Stimulated activated CD4-positive, alpha-beta T cell treated with anti-CD3 and anti-CD28 coated beads, Interleukin-12 subunit alpha, Interleukin-12 subunit beta, amount 100 ng/mL, for 48 hours (primary cell): ENCODE data around the gene QRFP.

ENCODE experiments used
- DNase-seq, 3 donors: peaks; one replicate each; pipeline ENCODE4 v3.0.0-alpha.2; 2020; ENCODE audit warnings: low read depth in 2 of 3, low spot score in 1 of 3

QRFP gene

DNA sequence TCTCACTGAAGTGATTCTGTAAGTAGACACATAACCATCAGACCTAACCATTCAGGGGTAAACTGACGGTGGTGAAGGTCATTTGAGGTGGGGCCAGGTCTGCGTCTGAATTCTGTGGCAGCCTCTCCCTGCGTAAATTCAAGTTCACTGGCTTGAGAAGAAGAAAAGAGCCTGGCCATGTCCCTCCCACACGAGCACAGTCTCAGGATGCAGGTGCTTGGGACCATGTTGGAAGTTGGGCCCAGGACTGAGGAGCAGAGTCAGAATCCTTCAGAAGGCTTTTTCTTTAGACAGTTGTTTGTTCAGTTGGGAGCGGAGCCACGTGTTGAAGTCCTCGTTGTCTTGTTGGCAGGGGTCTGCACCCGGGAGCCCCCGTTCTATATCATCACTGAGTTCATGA lies 24.1 kb downstream of the QRFP start:
- no peak for DNase-seq

DNA sequence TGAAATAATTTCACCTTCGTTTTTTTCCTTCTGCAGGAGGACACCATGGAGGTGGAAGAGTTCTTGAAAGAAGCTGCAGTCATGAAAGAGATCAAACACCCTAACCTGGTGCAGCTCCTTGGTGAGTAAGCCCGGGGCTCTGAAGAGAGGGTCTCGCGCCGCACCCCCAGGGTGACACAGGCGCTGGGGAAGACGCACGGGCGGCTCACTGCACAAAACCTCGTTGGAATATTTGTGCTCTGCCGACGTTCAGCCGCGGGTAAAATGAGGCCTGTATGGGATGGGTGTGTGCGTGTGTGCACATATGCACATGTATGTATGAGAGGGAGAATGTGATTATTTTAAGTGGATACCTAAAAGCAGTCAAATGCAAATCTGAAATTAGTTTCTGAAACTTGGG lies 24.5 kb downstream of the QRFP start:
- DNase-seq, result no peak

DNA sequence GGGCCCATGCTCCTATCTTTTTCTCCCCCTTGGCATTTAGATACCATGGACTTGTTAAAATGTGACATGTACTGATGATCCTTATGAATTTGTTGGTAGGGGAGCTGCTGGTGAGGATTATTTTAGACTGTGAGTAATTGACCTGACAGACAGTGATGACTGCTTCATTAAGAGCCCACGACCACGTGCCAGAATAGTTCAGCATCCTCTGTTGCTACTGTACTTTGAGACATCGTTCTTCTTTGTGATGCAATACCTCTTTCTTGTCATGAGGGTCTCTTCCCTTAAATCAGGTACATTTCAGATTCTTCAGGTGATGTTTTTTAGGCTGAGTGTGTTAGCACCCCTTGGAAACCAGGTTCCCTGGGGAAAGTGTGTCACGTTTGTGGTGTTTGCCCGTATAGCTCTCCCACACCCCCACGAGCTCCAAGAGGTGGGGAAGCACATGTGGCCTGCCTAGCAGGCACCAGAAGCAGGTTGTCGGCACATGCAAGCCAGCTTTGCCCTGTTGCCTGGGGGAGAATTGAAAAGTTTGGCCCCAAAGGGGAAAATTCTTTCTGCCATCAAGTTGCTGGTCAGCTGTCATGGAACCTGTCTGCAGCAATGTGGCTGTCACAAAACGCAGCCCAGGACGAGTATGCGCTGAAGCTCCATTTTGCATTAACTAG lies 25.1 kb downstream of the QRFP start:
- DNase-seq, result no peak

DNA sequence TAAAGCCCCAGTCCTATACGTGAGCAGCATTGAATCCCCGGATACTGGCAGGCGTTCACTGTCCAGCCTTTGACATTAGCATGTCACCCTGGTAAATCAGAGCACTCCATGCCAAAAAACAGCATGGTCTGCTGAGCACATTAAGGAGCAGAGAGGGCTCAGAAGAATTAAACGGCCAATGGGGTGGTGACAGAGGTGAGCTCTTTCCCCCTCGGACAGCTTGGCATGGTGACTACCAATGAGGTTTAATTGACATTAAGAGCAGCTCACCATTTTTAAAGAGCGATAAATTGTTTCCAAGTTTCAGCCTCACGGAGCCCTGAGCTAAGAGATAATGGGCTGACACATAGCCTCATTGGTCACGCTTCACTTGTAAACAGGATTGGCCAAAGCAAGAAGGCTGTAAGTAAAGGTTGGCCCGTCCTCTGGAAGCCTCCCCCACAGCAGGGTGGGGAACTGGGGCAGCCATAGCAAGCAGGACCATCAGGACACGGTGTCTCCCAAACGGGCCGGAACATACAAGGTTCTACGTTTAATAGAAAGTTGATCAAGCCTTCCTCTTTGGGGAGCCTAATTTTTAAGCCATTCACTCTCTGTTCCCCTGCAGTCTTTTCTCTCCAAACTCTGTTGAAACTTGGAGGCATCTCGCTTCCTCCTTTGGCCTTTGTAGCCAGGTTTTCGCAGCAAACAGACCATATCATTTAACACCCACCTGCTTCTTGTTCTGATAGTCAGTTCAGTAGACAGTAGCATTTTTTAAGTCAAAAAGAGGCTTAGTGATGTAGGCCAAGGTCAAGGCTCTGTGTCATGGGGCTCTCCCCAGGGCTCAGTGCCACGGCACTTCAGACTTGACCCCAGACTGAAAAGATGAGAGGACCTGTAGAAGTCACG lies 25.9 kb downstream of the QRFP start:
- DNase-seq, result no peak

DNA sequence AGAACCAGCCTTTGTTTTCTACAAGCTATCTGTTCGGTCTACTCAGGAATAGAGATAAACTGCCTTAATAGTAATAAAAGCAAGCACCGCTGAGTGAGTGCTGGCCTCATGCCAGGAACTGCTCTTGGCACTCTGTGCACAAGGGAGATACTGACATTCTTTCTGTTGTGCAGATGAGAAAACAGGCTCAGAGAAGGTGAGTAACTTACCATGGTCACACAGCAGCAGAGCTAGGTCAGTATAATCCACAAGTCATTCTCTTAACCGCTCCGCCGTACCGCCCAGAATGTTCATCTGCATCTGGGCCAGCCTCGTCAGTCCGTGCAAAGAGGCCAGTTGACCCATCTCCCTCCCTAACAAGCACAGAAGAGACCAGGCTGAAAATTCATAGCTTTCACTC lies 27.4 kb downstream of the QRFP start:
- DNase-seq, result no peak

DNA sequence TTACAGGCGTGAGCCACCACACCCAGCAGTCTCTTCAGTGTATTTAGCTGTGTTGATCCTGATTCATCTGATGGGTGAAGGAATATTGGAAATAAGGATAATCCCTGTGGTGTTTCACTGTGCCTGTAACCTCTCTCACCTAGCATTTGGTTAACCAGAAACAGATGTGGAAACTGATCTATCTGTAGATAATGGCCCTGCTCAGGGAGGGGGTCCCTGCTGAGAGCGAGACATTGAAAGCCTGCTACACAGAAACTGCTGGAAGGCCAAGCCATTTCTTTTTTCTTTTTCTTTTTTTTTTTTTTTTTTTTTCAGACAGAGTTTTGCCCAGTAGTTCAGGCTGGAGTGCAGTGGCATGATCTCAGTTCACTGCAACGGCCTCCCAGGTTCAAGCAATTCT lies 28.4 kb downstream of the QRFP start:
- no peak for DNase-seq

DNA sequence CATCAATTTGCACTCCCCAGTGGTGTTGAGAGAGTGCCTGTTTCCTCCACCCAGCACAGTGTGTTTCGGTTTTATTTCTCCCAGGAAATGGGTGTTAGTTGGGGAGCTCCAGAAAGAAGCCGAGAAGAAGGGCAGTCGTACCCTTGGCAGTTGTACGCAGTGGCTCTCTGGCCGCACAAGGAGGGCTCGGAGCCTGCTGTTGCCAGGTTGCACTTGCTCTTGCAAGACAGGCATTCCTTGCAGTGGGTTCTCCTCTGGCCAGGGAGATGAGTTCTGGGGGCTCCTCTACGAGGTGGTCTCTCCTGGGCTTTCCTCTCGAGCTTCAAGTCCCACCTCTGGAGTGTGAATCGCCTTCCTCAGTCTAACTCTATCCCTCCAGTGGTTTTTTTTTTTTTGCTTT lies 29.1 kb downstream of the QRFP start:
- no peak for DNase-seq

DNA sequence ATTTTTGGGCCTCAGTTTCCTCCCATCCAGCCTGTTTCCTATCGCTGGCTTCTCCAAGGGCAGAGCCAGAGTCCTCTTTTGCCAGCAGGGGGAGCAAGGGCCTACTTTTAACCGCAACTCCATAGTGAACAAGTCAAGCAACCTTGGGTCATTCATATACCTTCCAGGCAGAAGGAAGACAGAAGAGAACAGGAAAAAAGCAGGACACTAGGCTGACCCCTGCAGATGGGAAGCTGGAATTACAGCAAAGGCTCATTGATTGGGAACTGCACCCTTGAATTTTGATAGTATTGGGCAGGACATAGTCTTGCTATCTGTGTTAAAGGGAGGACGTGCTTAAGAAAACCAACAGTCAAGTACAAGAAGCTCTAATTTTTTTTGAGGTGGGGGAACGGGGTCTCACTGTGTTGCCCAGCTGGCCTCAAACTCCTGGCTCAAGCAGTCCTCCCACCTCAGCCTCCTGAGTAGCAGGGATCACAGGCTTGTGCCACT lies 30.1 kb downstream of the QRFP start:
- DNase-seq, result peak; percentile 22 to 62 (median 44)

DNA sequence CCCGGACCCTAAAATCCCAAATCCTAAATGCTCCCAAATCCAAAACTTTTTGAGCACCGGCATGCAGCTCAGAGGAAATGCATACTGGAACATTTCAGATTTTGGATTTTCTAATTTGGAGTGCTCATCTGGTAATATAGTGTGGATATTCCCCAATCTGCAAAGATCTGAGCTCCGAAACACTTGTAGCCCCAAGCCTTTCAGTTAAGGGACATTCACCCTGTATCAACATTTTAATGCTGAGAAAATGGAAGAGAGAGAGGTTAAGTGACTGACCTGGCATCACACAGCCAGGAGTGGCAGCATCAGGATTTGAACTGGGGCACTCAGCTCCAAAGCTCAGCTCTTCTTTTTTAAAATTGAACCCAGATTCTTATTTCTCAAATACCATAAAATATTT lies 30.7 kb downstream of the QRFP start:
- no peak for DNase-seq

DNA sequence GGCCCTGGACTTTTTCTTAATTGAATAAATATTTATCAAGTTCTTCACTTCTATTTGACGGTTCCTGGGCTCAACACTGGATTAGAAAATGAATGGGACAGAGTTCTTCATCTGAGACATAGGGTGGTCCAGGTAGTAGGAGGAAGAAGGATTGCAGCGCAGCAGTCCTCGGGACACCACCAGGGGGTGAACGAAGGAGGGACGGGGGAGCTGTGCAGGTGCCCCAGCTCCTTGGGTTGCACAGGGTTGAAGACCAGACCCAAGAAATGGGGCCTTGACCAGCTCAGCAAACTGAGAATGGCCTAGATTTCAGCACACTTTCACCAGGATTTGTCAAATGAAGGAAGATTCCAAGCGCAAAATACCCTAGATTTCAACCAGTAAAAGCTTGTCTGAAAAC lies 32.1 kb downstream of the QRFP start:
- no peak for DNase-seq

DNA sequence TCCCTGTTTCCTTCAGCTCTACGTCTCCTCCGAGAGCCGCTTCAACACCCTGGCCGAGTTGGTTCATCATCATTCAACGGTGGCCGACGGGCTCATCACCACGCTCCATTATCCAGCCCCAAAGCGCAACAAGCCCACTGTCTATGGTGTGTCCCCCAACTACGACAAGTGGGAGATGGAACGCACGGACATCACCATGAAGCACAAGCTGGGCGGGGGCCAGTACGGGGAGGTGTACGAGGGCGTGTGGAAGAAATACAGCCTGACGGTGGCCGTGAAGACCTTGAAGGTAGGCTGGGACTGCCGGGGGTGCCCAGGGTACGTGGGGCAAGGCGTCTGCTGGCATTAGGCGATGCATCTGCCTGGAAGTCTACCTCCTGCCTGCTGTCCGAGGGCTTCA lies 33.9 kb downstream of the QRFP start:
- no peak for DNase-seq

DNA sequence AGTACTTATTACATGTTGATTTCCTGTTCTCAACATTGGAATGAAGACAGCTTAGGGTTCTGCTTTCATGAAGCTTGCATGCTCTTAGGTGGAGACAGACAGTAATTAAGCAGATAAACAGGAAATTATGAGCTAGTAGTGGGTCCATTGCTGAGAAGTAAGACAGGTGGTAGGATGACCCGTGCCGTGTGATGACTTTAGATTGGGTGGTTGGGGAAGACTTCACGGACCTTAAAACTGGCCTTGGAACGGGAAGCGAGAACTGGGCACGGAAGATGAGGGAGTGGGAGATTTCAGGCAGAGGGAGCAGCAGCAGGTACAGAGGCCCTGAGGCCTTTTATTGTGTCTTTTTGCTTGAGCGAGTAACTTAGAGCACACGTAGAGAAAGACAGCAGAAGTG lies 34.4 kb downstream of the QRFP start:
- DNase-seq, result no peak

DNA sequence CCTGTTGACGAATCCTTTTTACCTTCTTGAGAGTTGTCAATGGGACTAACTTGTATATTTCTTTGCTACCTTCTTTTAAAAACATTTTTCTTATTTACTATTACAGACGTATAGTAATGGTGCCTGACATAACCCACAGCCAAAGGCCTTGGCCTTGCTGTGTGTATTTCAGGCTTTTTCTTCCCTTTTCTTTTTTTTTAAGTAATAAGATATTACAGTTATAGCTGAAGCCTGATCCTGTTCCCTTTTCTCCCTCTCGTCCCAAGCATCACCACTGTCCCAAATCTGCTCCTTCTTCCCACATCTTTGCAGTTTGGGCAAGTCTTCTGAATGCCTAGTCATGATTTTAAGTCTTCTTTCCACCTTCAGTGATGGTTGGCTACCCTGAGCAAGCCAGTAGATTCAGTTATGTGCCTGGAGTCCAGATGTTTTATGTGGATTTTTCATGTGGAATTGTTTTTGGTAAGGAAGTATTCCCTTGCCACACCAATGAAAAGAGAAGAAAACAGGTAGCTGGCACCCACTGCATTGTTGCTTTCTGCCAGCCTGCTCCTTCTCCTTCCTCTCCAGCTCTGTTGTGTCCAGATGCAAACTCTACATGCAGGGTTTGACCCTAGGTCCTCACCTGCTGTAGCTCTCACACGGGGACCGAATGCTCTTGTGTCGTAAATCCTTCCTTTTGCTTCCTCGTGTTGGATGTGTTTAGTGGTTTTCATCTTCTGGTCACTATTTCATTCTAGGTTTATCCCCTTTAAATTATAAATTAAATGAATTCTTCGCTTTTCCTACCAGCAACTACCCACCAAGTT lies 35.0 kb downstream of the QRFP start:
- DNase-seq, result no peak

DNA sequence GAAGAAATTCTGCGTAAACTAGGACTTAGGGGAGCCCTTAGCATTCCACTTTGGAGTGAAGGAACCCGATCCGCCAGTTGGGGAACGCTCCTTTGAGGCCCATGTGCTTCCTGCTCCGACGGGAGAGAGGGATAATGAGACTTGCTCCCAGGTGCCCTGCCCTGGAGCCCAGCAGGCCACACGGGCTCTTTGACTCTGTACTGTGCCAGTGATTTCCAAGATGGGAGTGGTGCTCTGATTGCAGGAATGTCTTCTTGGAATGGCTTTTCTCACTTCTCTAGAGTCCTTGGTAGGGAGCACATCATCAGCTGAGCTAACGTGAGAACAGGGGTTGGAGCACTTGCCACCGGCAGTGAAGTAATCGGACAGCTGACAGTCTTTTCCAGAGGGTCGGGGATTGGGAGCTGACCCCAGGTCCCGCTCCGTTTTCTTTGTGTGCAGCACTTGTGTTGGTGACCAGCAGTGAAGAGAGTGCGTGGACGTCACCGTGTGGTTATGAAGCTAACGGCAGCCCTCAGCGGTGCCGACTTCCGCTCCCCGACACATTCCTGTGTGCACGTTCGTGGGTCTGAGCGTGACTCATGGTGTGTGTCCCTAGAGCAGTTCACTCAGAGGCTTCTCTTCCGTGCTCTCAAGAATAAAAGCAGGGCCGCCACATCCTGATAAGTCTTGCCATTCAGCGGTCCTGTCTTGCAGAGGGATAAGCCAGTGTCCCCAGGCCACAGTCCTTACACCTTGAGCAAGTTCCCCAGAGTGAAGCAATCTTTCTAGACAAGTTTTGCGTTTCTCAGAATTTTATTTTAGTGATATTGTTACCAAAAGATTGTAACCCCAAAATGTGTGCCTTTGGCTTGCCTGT lies 35.9 kb downstream of the QRFP start:
- no peak for DNase-seq

DNA sequence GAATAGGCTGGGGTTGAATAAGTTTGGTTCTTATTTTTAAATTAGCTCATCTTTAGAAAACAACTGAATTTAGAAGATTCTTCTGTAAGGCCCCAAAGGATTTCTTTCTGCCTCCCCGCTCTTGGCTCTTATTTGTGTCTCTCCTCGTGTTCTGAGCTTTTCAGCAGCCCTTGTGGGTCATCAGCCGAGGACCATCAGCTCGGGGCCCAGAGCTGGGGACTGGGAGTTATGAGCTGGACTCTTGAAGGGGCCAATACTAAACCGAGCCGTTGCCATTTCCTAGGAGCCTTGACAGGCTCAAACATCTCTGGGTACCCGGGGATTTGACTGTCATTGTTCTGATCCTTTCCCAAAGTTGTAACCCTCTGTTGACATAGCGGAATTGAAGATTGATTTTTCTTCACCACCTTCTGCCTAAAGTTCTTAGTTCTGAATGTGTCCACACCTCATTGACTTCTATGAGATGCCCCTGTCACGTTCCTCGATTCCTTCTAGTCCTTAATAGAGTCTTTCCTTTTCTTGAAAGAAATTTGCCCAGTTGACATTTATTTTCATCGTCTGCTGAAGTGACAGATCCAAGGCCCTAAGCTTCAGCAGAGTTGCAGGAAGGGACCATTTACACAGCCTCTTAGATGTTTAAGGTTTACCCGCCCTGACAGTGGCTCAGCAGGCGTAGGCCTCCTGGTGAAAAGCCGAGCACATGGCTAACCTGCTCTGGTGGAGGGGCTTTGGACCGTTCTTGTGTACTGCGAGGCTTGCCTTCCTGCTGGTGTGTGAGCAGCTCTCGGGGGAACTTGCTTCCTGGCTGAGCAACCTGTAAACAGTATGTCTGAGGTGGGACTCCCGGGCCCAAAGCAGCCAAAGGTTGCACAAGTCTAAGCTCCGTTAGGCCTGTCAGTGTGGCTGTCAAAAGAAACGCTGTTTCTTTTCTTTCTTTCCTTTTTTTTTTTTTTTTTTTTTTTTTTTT lies 37.6 kb downstream of the QRFP start:
- DNase-seq, result no peak

DNA sequence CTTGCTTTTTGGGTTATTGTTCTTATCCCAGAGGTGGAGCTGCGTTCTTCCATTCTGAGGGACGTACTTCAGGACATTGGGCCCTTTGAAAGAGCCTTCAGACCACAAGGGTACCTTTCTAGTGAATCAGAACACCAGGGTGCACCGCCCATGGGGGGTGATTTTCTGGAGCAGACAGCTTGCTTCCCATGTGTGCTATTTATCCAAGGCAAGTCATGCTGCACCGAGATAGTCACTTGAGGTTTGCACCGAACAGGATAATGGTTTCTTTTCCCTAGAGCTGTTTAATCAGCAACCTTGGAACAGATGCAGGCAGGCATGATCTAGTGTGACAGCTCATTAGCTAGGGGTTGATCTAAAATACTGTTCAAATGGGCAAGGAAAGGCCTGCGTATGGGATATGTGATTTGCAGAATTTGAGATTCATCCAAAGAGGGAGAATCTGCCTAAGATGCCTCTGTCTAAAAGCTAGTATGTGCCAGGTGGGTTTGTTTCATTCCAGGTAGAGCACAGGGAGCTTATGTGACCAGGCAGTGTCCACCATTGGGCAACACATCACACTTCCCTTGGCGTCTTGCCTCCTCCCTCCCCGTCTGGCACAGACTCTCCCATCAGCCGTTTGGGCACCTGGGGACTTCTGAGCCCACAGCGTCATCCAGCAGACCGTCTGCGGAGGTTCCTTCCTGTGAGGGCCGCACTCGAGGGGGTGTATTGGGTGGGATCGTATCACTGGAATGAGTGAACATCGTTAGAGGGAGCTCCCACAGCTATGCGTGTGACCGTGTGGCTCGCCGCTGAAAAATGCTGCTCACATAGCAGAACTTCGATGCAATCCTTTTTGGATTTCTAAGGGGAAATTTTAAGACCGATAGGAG lies 38.5 kb downstream of the QRFP start:
- no peak for DNase-seq

DNA sequence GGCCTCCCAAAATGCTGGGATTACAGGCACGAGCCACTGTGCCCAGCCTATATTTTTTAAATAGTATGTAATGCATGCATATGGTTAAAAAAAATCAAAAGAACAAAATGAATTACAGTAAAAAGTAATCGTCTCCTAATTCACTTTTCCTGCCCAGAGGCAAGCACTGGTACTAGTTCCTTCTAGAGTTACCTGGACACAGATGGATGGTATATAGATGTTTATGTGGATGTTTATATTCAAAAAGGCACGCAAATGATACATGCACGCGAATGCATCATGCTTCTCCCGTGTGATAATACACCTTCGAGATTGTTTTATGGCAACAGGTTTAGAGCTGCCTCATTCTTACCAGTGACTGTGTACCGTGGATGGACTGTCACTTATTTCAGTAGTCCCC lies 40.1 kb downstream of the QRFP start:
- no peak for DNase-seq

DNA sequence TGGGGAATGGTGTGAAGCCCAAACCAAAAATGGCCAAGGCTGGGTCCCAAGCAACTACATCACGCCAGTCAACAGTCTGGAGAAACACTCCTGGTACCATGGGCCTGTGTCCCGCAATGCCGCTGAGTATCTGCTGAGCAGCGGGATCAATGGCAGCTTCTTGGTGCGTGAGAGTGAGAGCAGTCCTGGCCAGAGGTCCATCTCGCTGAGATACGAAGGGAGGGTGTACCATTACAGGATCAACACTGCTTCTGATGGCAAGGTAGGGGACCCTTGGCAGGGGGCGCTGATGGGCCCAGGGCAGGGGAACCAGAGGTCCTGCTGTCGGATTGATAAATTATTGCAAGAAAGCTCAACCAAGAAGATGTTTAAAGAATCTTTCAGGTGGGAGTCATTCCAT lies 41.8 kb downstream of the QRFP start:
- no peak for DNase-seq

DNA sequence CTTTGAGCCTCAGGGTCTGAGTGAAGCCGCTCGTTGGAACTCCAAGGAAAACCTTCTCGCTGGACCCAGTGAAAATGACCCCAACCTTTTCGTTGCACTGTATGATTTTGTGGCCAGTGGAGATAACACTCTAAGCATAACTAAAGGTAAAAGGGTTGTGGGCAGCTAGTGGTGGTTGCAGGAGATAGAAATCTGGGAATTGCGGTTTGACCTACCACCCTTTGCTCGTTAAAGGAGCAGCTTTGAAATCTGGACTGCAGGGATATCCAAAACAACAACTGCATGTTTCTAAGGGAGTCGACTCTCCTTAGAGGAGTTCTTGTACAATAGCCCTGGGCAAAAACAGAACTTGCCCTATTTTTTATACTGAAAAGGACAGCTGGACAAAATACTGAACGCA lies 42.5 kb downstream of the QRFP start:
- no peak for DNase-seq
